Activated CD4-positive, alpha-beta T cell treated with anti-CD3 and anti-CD28 coated beads for 4 hours (primary cell): ENCODE data around the gene VANGL1.

Experiments
- DNase-seq, 2 donors: peaks; one replicate each; pipeline ENCODE4 v3.0.0-alpha.2; 2020

VANGL1 gene

DNA sequence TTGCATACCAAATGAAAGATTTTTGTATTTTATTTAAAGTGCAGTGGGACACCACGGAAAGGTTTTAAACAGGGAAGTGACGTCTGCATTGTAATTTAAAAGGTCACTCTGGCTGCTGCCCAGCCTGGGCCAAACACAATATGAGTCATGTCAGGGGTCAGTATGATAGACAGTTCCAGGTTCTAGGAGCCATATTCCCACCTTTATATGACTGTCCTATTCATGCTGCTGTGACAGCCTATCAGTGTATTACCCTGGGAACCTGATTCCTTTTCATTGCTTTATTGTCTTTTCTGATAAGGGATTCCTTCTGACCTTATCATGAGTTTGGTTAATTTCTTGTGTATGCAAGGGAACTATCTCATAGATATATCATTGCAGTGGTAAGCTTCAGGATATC lies 5.3 kb downstream of the VANGL1 start:
- DNase-seq = no peak

DNA sequence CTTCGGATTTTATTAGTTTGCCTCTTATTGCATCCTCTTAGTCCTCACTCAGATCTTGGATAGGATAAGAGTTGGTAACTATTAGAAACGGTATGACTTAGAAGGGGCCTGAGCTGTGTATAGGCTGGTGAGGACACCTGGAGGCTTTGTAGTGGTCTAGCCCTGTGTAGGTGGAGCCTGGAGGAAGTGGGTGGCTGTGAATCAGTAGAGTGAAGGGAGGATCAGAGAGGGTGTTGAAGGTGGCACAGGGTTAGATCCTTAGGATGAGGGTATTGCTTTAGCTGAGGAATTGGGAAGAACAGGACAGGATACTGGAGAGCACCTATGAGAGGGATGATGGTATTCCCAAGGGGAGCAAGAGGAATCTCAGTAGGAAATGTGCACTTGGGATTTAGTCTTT lies 5.7 kb downstream of the VANGL1 start:
- DNase-seq = peak; percentile 6 to 9

DNA sequence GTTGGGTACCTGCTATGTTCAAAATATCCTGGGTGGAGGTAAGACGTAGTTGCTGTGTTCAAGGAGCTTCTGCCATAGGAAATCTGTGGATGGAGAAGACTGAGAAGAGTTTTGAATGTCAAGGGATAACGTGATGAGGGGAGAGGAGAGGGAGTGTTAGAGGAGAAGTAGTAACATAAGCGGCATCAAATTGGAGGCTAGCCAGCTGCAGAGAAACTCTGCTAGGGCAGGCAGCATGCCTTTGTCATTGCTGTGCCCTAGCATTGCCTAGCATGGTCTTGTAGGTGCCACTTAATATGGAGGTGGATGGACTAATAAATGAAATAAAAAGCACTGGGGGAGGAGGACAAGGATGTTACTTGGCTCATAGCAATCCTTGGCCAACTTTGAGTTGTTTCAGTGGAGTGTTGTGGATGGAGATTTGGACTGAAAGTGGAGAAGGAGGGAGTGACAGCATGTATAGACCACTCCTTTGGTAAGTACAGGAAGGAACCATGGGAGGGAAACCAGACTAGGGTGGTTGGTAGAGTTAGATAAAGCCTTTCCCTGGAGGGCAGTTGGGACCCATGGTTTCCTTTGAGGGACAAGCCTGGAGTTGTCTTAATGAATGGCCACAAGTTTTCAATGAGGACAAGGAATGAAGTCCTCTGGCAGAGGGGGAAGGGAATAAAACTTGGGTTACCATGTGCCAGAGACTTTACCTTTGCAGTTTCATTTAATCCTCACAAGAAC lies 6.3 kb downstream of the VANGL1 start:
- no peak for DNase-seq

DNA sequence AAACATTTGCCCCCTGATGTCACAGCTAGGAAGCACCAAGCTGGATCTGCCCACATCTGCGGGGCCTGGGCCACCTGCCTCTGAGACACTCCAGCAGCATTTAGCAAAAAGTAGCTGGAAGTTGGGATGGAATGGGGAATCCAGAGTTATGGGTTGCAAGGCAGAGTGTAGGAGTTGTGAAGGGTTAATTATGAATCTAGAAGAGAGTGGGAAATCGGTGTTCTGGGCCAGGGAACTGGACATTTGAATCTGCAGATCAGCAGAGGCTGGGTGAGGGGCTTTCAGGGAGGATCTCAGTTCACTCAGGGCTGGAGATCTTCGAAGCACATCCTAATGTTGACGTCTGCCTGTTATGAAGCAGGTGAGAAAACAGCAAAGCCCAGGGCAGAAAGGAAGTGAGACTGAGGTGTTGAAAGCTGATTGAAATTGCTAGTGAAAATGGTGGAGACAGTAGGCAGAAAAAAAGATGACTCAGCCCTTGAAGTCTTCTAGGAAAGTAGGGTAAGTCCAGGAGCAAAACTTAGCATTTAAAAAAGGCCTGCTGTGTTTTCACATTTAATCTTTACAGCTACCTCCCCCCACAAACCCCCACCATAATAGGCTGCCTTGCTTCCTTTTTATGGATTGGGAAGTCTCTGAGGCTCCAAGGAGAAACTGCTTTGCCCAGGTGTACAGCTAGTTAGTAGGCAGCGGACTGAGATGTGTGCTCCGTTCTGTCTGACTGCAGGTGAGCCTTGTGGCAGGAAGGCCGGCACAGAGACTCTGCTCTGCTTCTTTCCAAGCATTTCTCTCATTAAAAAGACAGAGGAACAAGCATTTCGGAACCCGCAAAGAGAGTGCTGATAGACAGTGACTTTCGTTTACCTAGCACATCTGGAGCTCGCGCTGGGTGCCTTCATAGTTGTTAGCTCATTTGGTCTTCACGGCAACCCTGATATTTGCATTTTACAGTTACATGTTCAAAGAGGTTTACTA lies 7.2 kb downstream of the VANGL1 start:
- DNase-seq = no peak

DNA sequence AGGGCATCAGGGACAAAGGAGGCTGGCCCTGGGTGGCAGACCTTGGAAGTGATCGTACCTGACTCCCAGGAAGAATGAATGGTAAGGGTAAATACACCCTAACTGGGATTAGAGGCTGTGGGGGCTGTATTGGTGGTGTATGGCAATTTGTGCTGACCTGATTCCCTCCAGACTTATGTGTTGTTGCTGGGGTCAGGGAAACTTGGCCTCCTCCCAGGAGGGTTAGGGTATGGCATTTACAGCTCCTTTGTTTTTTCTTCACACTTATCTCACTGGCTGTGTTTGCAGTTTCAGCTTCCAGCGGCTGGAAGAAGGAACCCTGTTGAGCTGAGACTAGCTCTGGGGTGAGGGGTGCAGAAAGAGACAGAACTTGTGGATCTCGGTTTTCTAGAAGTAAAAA lies 8.2 kb downstream of the VANGL1 start:
- no peak for DNase-seq

DNA sequence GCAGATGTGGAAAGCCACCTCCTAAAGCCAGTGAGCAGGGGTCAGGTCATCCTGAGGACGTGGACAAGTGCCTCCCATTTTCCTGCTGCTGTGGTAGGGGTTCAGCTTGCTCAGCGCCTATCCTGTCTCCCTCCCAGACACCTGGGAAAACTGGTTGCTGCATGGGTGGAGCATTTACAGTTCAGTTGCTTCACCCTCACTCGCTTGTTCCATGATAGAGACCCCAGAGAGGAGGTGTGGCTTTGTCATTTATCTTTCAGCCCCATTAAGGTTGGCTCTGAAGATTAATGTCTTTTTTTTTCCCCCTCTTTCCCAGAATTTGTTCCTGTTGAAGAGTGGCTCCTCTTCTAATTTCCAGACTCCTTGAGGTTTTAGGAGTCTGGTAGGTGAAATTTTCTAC lies 9.2 kb downstream of the VANGL1 start:
- DNase-seq = no peak

DNA sequence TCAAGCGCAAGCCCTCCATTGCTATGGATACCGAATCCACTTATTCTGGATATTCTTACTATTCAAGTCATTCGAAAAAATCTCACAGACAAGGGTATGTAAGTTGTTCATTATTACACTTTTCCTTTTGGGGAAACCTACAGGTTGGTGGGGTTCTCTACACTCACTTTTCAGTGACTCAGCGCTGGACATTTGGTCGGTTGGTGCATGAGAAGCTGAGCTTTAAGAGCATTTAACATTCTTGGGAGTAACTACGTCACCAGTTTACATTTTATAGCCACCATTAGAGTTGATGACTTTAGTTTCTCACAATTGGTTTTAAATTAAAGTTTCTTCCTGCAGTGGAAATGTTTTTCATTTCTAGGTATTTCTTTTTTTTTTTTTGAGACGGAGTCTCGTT lies 9.6 kb downstream of the VANGL1 start:
- DNase-seq = no peak

DNA sequence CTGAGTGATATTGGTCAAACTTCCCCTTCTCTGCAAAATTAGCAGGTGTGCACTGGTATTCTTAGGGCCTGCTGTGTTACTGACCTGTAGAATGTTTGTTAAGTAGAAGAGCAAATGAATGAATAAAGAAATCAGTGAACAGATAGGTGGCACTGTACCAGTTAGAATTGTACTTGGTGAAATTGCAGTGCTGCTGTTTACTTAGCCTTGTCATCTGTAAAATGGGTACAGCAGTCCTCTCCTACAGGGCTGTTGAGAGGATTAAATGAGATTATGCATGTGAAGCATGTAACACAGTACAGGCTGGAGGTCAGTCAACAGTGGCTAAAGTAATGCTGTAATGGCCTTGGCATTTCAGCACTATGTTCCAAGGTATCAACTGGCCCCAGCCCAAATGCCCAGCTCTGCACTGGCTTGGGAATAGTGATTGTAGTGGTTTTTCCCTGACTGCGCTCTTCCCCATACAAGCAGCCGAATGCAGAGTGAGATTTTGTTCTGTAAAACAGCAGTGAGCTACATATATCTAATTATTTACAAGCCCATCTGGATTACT lies 10.5 kb downstream of the VANGL1 start:
- no peak for DNase-seq

DNA sequence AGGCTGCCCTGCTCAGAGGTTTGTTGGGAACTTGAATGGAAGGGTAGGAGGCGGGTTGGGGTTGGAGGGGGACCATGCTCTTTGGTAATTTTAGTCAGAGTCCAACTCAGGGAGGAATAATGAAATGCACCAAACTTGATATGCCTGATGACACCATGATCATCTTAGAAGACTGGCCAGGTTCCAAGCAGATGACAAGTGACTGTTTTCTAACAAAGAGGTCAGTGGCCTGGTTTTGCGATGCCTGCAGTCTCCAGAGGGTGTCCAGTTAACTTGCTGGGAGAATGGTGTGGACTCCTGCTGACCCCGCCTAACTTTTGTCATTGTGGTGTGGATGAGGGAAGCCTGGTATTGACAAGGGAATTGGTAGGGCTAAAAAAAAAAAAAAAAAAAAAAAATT lies 12.4 kb downstream of the VANGL1 start:
- no peak for DNase-seq

DNA sequence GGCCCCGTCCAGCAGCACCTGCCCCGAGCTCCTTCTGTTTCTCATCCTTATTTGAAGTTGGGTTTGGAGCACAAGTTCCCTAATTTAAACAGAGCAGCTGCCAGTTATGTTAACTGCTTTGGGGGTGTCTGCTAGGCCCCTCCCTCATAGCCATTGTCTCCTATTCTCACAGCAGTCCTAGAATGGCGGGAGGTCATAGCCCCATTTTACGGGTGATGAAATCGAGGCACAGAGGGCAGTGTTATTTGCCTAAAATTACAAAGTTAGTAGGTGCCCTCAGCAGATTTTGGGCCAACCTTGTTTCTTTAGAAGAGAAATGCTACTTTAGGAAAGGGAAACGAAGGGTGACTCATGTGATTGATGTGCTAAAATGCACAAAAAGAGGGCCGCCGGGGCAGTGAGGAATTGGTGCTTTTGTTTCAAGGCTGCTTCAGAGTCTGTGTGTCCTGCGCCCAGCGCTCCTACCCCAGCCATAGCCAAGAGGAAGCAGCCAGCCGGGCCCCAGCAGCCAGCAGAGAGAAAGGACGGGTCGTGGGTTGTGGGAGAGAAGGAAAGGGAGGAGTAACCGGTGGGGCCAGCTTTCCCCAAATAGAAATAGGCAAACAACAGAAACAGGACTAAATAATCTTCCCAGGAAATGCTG lies 13.0 kb downstream of the VANGL1 start:
- DNase-seq = no peak

DNA sequence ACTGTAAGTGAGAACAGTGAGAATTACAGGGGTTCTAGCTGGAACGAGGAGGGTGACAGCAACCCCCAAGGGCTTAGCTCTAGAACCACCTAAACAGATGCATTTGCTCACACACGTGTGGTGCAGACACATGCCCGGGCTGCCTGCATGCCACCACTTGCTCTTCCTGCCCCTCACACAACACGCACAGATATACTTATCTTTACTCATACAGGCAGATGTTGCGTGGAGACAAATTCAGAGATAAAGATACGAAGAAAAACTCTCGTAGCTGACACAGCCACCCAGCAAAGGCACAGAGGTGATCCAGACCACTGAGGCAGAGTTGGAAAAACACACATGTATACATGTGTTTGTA lies 13.5 kb downstream of the VANGL1 start:
- DNase-seq = no peak

DNA sequence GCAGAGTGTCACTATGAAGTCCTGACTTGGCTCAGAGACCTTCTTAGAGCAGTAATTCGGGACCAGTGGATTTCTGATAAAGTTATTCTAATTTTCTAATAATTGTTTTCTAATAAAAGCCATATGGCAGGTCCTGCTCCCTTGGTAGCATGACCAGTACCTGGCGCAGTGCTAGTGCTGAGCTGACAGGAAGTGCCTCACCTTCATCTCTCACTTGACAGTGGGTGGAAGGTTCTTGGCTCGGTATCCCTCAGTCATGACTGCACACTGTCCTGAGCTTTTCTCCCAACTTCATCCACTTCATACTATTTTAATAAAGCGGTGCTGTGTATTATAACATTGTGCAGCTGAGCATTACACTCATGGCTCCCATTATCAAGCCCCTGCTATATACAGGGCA lies 14.1 kb downstream of the VANGL1 start:
- no peak for DNase-seq

DNA sequence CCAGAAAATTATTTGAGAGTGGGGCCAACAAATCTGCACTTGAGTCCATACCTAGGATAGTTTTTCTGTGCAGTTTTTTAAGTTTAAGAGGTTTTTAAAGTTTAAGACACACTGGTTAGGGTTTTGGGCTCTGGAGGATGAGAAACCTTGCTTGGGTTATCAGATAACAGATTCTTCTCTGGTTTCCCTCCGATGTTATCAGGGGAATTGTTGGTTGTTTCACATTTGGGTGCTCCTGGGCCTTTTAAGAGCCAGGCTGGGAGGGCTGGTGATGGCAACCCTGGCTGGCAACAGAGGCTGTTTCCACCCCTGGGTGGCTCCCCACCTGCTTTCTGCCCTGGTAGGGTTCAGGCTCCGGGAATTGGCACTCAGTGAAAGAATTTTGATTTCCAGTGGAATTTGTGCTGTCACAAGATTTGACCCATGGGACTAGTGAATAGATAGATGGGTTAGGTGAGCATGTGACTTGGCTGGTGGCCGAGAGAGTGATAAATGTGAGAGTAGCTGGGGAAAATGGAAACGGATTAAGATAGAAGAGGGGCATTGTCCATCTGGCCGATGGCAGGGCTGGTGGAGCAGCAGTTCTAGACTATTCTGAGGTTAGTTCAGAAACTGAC lies 14.8 kb downstream of the VANGL1 start:
- DNase-seq = no peak

DNA sequence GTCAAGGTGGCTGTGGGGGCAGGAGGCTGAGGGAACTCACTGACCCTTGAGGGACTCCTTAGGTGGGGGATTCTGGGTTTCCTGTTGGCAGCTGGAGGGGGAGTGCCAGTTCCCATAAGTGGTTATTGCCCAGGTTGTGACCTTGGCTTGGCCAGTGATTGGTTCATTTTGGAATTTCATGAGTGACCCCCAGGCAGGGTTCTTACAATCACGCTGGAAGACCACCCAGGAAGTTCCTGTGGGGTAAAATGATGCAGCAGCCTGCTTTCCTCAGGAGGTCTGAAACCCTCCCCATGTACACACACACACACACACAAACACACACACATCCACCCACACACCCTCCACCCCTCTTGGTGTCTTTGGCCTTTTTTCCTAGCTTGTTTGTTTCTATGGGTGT lies 16.9 kb downstream of the VANGL1 start:
- no peak for DNase-seq

DNA sequence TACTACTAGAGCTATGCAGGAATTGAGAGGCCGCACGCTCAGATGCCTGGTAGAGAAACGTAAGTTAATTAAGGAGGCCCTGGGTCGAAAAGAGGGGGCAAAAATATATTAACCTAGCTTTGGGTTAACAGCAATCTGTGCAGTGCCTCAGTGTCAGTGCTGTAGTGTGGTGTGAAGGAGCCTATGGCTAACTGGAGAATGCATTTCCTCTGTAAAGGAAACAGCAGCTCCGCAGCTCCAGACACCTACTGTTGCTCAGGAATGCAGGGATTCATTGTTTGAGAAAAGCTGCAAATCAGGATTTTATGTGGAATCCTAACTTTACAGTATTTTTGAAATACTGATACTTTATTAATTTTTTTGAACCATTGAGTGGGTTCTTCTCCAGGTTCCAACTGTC lies 18.4 kb downstream of the VANGL1 start:
- no peak for DNase-seq

DNA sequence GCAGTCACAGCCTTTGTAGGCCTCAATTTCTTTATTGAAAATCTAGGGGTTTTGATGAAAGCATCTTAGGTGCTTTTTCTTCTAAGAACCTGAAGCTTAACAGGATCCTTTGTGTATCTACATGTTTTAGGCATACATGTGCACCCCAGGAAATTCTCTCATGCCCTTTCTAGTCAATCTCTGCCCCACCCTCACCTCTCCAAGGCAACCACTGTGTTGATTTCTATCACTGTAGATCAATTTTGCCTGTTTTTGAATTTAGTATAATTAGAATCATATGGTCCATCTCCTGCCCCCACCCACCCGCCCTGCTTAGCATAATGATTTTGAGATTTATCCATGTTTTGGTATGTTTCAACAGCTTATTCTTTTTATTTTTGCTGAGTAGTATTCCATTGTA lies 19.4 kb downstream of the VANGL1 start:
- DNase-seq = no peak

DNA sequence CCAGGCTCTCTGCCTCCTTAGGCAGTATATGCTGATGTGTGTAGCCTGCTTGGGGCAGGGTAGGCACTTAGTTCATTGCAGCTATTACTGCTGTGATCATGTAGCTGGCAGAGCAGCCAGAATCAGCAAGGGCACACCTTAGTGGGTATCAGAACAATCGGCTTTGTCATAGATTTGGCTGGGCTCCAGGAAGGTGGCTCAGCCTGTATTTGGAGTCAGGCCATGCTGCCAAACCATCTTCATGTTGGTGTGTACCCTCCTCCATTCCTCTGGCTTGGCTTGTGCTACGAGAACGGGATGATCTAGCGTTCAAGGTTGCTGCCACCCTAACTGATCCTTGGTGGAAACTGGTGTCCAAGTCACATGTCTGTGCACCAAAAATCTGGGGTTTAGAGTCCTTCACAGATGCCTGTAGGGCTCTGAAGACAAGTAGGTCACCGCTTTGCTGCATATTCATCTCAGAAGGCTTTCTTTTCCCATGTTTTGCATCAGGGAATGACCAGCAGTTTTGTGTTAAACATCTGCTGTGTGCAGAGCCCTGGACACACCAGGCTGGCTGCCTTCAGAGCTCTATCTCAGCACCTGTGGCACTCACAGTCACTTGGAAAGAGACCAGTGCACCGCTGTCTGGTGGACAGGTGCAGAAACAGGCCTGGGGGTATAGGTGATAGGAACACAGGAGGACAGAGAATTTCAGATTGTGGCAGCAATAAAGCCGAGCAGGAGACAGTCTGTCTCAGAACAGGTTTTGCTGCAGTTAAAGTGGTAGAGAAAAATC lies 23.7 kb downstream of the VANGL1 start:
- no peak for DNase-seq

DNA sequence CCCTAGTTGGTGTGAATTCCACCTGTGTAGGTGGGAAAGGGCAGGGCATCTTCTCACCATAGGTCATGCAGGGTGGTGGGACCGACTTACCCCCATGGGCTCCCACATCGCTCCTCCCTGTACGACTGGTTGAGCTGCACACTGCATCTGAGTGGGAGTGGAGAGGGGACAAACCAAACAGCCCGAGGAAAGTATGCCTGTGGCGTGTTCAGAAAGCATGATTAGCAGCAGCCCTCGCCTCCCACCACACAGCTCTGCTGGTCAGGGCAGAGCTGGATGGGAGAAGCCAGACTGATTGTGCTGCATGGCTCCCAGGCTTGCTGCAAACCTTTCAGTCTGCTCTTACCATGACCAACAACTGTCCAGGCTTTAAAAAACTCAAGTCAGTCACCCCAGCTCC lies 24.4 kb downstream of the VANGL1 start:
- DNase-seq = no peak

DNA sequence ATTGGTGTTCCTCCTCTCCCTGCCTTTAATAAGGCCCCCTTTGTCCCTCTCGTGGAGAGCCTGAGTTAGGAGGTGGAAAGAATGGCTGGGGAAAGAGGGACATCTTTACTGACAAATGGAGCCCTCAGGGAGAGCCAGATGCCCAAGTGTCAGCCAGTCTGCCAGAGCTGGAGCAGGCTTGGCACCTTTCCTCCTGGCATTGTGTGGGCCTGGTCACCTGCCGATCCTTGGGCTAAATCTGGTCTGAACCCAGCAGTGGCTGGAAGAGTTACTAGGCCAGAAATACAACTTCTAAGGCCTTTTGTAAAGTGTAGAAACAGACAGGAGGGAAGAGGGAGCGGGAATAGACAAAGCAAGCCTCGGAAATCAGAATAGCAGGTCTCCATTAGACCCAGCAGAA lies 24.9 kb downstream of the VANGL1 start:
- no peak for DNase-seq

DNA sequence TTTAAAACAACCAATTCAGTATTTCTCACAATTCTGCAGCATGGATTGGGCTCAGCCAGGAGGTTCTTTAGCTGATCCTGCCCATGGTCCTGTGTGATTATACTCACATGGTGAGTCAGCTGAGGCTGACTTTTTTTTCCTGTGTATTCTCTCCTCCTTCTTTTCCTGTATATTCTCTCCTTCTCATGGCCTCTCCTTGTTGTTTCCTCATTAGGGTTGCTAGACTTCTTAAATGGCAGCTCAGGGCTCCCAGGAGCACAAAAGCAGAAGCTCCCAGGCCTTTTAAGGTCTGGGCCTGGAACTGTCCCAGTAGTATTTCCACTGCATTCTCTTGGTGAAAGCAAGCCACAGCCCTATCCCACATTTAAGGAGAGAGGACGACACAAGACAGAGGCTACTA lies 26.8 kb downstream of the VANGL1 start:
- no peak for DNase-seq

DNA sequence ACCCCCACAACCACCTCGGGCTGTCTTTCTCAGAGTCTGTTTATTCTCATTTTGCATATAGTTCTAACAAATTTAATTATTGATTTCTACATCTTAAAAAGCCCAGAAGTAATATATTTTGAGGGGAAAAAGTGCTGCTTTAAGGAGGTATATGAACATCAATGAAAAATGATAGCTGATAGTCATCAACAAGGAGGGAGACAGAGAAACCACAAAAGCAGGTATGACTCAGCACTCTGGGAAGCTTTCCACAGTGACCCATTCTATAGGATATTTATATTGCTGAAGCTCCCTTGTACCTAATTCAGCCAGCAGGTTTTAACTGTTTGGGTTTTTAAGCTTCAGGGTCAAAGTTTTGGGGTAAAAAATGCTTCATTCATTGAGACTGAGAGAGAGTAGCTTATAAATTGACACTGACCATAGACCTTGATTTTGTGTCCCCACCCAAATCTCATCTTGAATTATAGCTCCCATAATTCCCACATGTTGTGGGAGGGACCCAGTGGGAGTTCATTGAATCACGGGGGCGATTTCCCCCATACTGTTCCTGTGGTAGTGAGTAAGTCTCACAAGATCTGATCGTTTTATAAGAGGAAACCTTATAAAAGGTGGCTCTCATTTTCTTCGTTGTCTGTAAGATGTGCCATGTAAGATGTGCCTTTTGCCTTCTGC lies 27.4 kb downstream of the VANGL1 start:
- no peak for DNase-seq

DNA sequence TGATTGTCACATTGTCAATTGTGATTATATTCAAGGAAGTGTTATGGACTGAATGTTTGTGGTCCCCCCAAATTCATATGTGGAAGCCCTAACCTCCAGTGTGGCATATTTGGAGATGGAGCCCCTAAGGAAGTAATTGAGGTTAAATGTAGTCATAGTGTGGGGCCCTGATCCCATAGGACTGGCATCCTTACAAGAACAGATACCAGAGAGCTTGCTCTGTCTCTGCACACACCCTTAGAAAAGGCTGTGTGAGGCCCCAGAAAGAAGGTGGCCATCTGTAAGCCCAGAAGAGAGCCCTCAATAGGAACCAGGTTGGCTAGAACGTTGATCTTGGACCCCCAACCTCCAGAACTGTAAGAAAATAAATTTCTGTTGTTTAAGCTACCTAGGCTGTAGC lies 28.1 kb downstream of the VANGL1 start:
- no peak for DNase-seq
